GM12864 (cell line): ENCODE results near the gene GOLGA6L1.

Experiments used
- DNase-seq: peaks from one replicate; pipeline ENCODE4 v3.0.0-alpha.2; 2011; ENCODE audit warnings: low read depth
- H3K4me3 ChIP-seq: 2 replicates; pipeline ENCODE4 v1.5.1; 2011; ENCODE audit warnings: mild to moderate bottlenecking, low read depth, low read length, control low read depth
- TF ChIP-seq, protein P1 (sequence below): IDR thresholded peaks from 2 replicates; pipeline ENCODE4 v1.5.1; 2011; ENCODE audit warnings: low read depth, mild to moderate bottlenecking, moderate library complexity, low read length, control low read depth, inconsistent platforms; ENCODE audit errors: missing control alignments

Gene GOLGA6L1

DNA sequence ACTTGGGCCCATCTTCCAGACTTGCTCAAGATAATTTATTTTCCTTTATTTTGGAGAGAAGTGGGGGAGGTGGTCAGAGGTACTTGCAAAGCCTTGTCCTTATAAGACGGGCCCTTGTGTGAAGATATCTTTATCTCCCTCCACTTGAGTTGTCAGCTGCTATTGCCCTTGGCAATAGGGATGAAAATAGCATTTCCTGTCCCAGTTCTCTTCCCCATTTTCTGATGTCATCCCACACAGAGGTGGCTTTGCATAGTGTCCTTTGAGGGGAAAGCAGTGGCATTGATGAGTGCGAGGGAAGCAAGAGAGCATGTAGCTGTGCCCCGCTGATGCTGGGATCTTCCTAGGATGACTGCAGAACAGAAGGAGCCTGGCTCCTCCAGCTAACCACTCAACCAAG lies 55.4 kb downstream of the GOLGA6L1 start:
- no peak overlapping the region for H3K4me3 ChIP-seq
- no peak for DNase-seq
- TF ChIP-seq, protein P1, sequence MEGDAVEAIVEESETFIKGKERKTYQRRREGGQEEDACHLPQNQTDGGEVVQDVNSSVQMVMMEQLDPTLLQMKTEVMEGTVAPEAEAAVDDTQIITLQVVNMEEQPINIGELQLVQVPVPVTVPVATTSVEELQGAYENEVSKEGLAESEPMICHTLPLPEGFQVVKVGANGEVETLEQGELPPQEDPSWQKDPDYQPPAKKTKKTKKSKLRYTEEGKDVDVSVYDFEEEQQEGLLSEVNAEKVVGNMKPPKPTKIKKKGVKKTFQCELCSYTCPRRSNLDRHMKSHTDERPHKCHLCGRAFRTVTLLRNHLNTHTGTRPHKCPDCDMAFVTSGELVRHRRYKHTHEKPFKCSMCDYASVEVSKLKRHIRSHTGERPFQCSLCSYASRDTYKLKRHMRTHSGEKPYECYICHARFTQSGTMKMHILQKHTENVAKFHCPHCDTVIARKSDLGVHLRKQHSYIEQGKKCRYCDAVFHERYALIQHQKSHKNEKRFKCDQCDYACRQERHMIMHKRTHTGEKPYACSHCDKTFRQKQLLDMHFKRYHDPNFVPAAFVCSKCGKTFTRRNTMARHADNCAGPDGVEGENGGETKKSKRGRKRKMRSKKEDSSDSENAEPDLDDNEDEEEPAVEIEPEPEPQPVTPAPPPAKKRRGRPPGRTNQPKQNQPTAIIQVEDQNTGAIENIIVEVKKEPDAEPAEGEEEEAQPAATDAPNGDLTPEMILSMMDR, result no peak

DNA sequence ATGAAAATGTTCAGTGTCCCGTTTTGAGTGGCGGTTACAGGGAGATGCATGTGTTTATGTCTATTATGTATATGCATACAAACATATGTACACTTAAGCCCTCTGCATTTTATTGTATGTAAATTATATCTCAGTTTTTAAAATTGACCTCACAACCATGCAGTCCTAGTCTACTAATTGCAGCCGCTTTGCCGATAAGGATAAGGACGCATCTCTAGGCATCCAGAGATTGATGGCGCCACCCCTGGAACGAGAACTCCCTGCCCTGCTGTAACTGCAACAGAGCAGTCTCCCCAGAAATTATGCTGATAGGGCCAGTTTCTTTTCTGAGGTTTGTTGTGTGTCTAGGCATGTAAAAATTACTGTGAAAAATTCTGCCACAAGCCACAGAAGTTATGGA lies 56.9 kb downstream of the GOLGA6L1 start:
- TF ChIP-seq, protein P1, result no peak
- no peak for DNase-seq

More for the DNA sequence above, 56.9 kb downstream of the GOLGA6L1 start:
- H3K4me3 ChIP-seq, result no peak overlapping the region
